Heart left ventricle (tissue), 13 donors: ENCODE results near the gene USF2.

Experiments
- POLR2A ChIP-seq, 2 donors: fragments of 450-650 bp; IDR thresholded peaks; one replicate each; pipeline ENCODE4 v1.6.1; 2017; ENCODE audit warnings: antibody characterized with exemption in 2 of 2, mild to moderate bottlenecking in 2 of 2, moderate library complexity in 2 of 2
- TF ChIP-seq, protein P1 (sequence below), 12 donors: fragments of 200-600 bp; sonication (generic) in 4 of 12; IDR thresholded peaks; one replicate each; pipeline versions ENCODE4 v1.5.0 to v1.8.0; 2018 to 2022; ENCODE audit warnings: antibody characterized with exemption in 12 of 12, mild to moderate bottlenecking in 5 of 12
- donor health status: ischemic (EF 13 %, LVEDD 7.1; RV severe dilation, severe dysfunction).
- donor health status: DM: no; HTN: yes; CAD: no.
- donor health status: DM: no; HTN: no; CAD: no.
- donor health status: ischemic (EF 25% LVEDD 6.9; RV normal size, moderate dysfunction).
- donor health status: ischemic (EF 25% LVEDD 5.7; RV mildly dilated, moderate dysfunction).
- donor health status: ischemic (EF 35%, LVEDD 5.7; RV mildly dilated, moderate dysfunction).
- donor health status: nonischemic (EF 11% LVEDD 7.7; RV severe dilation, severe dysfunction).
- donor health status: DM: yes; HTN: yes; CAD: no.
- donor health status: PGD.
- donor health status: ischemic (EF 29% LVEDD 5.4; RV normal size, mild dysfunction).
- donor health status: nonischemic (EF 23%, LVEDD 6.1; RV moderate dilation, normal function).

DNA sequence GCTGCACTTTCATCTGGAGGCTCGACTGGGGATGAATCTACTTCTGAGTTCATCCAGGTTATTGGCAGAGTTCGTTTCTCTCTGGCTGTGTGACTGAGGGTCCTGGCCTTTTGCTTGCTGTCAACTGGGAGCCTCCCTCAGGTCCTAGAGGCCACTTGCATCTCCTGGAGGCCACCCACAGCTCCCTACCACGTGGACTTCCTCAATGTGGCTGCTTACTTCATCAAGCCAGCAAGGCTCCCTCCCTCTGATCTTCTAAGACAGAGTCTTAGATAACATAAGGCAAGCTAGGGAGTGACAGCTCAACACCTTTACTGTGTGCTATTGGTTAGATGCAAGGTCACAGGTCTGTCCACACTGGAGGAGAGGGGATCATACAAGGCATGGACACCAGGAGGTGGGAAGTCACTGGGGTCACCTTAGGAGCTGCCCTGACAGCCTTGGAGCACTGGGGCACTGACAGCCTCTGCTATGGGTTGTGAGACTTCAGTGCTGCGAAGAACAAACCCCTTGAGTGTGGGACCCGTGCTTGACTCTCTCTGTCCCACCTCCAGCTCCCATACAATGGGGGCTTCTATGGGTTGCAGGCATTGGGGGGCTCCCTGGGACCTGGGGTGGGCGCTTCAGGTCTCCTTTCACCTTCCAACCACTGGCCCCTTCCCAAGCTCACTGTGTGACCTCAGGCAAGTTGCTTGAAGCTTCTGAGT lies 45.5 kb upstream of the USF2 start:
- TF ChIP-seq POLR2A (IDR thresholded peaks at IDR 0.05), result no peak
- TF ChIP-seq, protein P1, sequence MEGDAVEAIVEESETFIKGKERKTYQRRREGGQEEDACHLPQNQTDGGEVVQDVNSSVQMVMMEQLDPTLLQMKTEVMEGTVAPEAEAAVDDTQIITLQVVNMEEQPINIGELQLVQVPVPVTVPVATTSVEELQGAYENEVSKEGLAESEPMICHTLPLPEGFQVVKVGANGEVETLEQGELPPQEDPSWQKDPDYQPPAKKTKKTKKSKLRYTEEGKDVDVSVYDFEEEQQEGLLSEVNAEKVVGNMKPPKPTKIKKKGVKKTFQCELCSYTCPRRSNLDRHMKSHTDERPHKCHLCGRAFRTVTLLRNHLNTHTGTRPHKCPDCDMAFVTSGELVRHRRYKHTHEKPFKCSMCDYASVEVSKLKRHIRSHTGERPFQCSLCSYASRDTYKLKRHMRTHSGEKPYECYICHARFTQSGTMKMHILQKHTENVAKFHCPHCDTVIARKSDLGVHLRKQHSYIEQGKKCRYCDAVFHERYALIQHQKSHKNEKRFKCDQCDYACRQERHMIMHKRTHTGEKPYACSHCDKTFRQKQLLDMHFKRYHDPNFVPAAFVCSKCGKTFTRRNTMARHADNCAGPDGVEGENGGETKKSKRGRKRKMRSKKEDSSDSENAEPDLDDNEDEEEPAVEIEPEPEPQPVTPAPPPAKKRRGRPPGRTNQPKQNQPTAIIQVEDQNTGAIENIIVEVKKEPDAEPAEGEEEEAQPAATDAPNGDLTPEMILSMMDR (IDR thresholded peaks at IDR 0.05), result no peak
